ENCODE measurements around the gene PSMC3.

PSMC3 gene

GRCh38 chr11:47374720-47375019 is 51.6 kb downstream of the PSMC3 start:
- DNase-seq (ENCODE audit: low read depth), result no peak
- H3K4me3 ChIP-seq (ENCODE audit: low read length), result no peak overlapping the region
- no peak for TF ChIP-seq CTCF (conservative IDR thresholded peaks at IDR 0.05; ENCODE audit: low read length)

- DNase-seq (ENCODE audit: low read depth), result peak; percentile 62
- peak; percentile 91 for TF ChIP-seq CTCF (conservative IDR thresholded peaks at IDR 0.05; ENCODE audit: low read length)
- no peak overlapping the region for H3K4me3 ChIP-seq (ENCODE audit: low read length)
These were observed 52.1 kb downstream of the PSMC3 start for GRCh38 chr11:47373876-47374719.

- TF ChIP-seq CTCF (conservative IDR thresholded peaks at IDR 0.05; ENCODE audit: low read length), result no peak
- no peak overlapping the region for H3K4me3 ChIP-seq (ENCODE audit: low read length)
- DNase-seq (ENCODE audit: low read depth), result no peak
These were observed 53.8 kb downstream of the PSMC3 start for GRCh38 chr11:47372422-47372821.

- TF ChIP-seq CTCF (conservative IDR thresholded peaks at IDR 0.05; ENCODE audit: low read length), result no peak
- no peak for DNase-seq (ENCODE audit: low read depth)
- no peak overlapping the region for H3K4me3 ChIP-seq (ENCODE audit: low read length)
These were observed 56.6 kb downstream of the PSMC3 start for GRCh38 chr11:47369676-47370075.
